Muscle layer of colon (tissue), 2 donors: ENCODE measurements around the gene CD300A.

ENCODE experiments used
- H3K27ac ChIP-seq: one replicate; pipeline ENCODE4 v1.7.0; 2013; ENCODE audit warnings: low read depth, mild to moderate bottlenecking, low read length, moderate library complexity
- H3K27me3 ChIP-seq, 2 donors: one replicate each; pipeline ENCODE4 v1.7.0; 2013; ENCODE audit warnings: low read length in 2 of 2, mild to moderate bottlenecking in 2 of 2; ENCODE audit not compliant: insufficient read depth in 2 of 2, control insufficient read depth in 1 of 2
- H3K36me3 ChIP-seq: one replicate; pipeline ENCODE4 v1.7.0; 2013; ENCODE audit warnings: mild to moderate bottlenecking, low read length; ENCODE audit not compliant: insufficient read depth
- H3K4me1 ChIP-seq: one replicate; pipeline ENCODE4 v1.7.0; 2013; ENCODE audit warnings: mild to moderate bottlenecking, low read length; ENCODE audit not compliant: insufficient read depth
- H3K4me3 ChIP-seq, 2 donors: one replicate each; pipeline ENCODE4 v1.7.0; 2013; ENCODE audit warnings: low read length in 2 of 2, low read depth in 1 of 2, mild to moderate bottlenecking in 1 of 2, moderate library complexity in 1 of 2
- H3K9ac ChIP-seq: one replicate; pipeline ENCODE4 v1.7.0; 2013; ENCODE audit warnings: low read length
- H3K9me3 ChIP-seq: one replicate; pipeline ENCODE4 v1.7.0; 2013; ENCODE audit warnings: mild to moderate bottlenecking, low read length
- donor health status: abdominal sarcoma.
- donor health status: Adenocarcinoma of cecum.

The CD300A gene

GRCh38 chr17:74430706-74431567, 35.5 kb upstream of the CD300A start:
- Histone ChIP-seq H3K4me3 (peak overlapping the region; percentile 50 to 62), H3K27me3 (no peaks in the 10 kb centered on the region), H3K4me1 (peaks cover 9% of the 10 kb centered on the region), H3K27ac (peak overlapping the region; percentile 92), H3K9ac (peak overlapping the region; percentile 61), H3K36me3 (no peaks in the 10 kb centered on the region), H3K9me3 (no peaks in the 10 kb centered on the region)

GRCh38 chr17:74431568-74432423, 34.6 kb upstream of the CD300A start, which contains the start of gene GPRC5C:
TSS of gene GPRC5C (plus strand) at chr17:74432088. CDS start at chr17:74439777, 7,689 bp downstream.
- peak within 1 kb of the TSS; percentile 92 for H3K27ac ChIP-seq
- peaks cover 9% of the 10 kb centered on the region for H3K4me1 ChIP-seq
- no peaks in the 10 kb centered on the region for H3K27me3 ChIP-seq
- no peaks in the 10 kb centered on the region for H3K36me3 ChIP-seq
- H3K4me3 ChIP-seq, result peak within 1 kb of the TSS; percentile 50 to 62
- H3K9ac ChIP-seq, result peak within 1 kb of the TSS; percentile 55
- H3K9me3 ChIP-seq, result no peaks in the 10 kb centered on the region

- H3K27me3 ChIP-seq, result no peaks in the 10 kb centered on the region
- peaks cover 9% of the 10 kb centered on the region for H3K4me1 ChIP-seq
- H3K9ac ChIP-seq, result no peak overlapping the region
- no peaks in the 10 kb centered on the region for H3K36me3 ChIP-seq
- no peak overlapping the region for H3K27ac ChIP-seq
- H3K9me3 ChIP-seq, result no peaks in the 10 kb centered on the region
- peak overlapping the region in 1 of 2 donors; percentile 62 for H3K4me3 ChIP-seq
Observed at GRCh38 chr17:74432424-74432690, 34.1 kb upstream of the CD300A start.

- Histone ChIP-seq H3K9me3 (no peaks in the 10 kb centered on the region), H3K36me3 (no peaks in the 10 kb centered on the region), H3K4me3 (peak overlapping the region in 1 of 2 donors; percentile 38), H3K4me1 (peaks cover 9% of the 10 kb centered on the region), H3K27me3 (no peaks in the 10 kb centered on the region), H3K9ac (no peak overlapping the region), H3K27ac (no peak overlapping the region)
Observed at GRCh38 chr17:74432766-74433391, 33.6 kb upstream of the CD300A start.

- Histone ChIP-seq H3K36me3 (no peaks in the 10 kb centered on the region), H3K4me3 (no peak overlapping the region), H3K9me3 (no peaks in the 10 kb centered on the region), H3K27me3 (no peaks in the 10 kb centered on the region), H3K27ac (no peak overlapping the region), H3K4me1 (peaks cover 9% of the 10 kb centered on the region), H3K9ac (no peak overlapping the region)
Observed at GRCh38 chr17:74433421-74434121, 32.9 kb upstream of the CD300A start.

GRCh38 chr17:74435775-74436359, 30.6 kb upstream of the CD300A start:
- H3K27ac ChIP-seq, result no peak overlapping the region
- no peaks in the 10 kb centered on the region for H3K36me3 ChIP-seq
- no peak overlapping the region for H3K4me3 ChIP-seq
- H3K9me3 ChIP-seq, result no peaks in the 10 kb centered on the region
- no peaks in the 10 kb centered on the region for H3K27me3 ChIP-seq
- no peak overlapping the region for H3K9ac ChIP-seq
- H3K4me1 ChIP-seq, result no peaks in the 10 kb centered on the region

GRCh38 chr17:74437702-74438101, 28.7 kb upstream of the CD300A start:
- Histone ChIP-seq H3K9me3 (no peaks in the 10 kb centered on the region), H3K27ac (no peak overlapping the region), H3K9ac (no peak overlapping the region), H3K27me3 (no peaks in the 10 kb centered on the region), H3K4me1 (peaks cover 5% of the 10 kb centered on the region), H3K4me3 (no peak overlapping the region), H3K36me3 (no peaks in the 10 kb centered on the region)

GRCh38 chr17:74439691-74440567, 26.5 kb upstream of the CD300A start:
- H3K36me3 ChIP-seq, result no peaks in the 10 kb centered on the region
- no peaks in the 10 kb centered on the region for H3K27me3 ChIP-seq
- H3K4me3 ChIP-seq, result no peak overlapping the region
- peaks cover 23% of the 10 kb centered on the region for H3K4me1 ChIP-seq
- no peak overlapping the region for H3K27ac ChIP-seq
- H3K9ac ChIP-seq, result no peak overlapping the region
- H3K9me3 ChIP-seq, result no peaks in the 10 kb centered on the region

- no peak overlapping the region for H3K27ac ChIP-seq
- H3K4me1 ChIP-seq, result peaks cover 23% of the 10 kb centered on the region
Observed at GRCh38 chr17:74441537-74441936, 24.9 kb upstream of the CD300A start.

GRCh38 chr17:74442291-74442669, 24.2 kb upstream of the CD300A start:
- Histone ChIP-seq H3K4me1 (peaks cover 23% of the 10 kb centered on the region), H3K27ac (no peak overlapping the region), H3K9ac (no peak overlapping the region), H3K4me3 (no peak overlapping the region), H3K36me3 (no peaks in the 10 kb centered on the region), H3K27me3 (no peaks in the 10 kb centered on the region), H3K9me3 (no peaks in the 10 kb centered on the region)

More at GRCh38 chr17:74441537-74441936, 24.9 kb upstream of the CD300A start:
- Histone ChIP-seq H3K9me3 (no peaks in the 10 kb centered on the region), H3K27me3 (no peaks in the 10 kb centered on the region), H3K4me3 (no peak overlapping the region), H3K36me3 (no peaks in the 10 kb centered on the region), H3K9ac (no peak overlapping the region)
